HG03060 (cell line): ENCODE measurements around the gene SYNE2.
"Not testable (repeated sequence)": the region's sequence is repeated elsewhere in the genome, so short reads cannot be mapped to it uniquely, and the experiment has no call there.

Source experiments
- ATAC-seq: cut with Tn5 transposase; IDR thresholded peaks from one replicate; pipeline ENCODE4 v1.9.1; 2021; ENCODE audit warnings: low read depth, moderate number of reproducible peaks; ENCODE audit not compliant: unreplicated experiment

SYNE2 gene

DNA sequence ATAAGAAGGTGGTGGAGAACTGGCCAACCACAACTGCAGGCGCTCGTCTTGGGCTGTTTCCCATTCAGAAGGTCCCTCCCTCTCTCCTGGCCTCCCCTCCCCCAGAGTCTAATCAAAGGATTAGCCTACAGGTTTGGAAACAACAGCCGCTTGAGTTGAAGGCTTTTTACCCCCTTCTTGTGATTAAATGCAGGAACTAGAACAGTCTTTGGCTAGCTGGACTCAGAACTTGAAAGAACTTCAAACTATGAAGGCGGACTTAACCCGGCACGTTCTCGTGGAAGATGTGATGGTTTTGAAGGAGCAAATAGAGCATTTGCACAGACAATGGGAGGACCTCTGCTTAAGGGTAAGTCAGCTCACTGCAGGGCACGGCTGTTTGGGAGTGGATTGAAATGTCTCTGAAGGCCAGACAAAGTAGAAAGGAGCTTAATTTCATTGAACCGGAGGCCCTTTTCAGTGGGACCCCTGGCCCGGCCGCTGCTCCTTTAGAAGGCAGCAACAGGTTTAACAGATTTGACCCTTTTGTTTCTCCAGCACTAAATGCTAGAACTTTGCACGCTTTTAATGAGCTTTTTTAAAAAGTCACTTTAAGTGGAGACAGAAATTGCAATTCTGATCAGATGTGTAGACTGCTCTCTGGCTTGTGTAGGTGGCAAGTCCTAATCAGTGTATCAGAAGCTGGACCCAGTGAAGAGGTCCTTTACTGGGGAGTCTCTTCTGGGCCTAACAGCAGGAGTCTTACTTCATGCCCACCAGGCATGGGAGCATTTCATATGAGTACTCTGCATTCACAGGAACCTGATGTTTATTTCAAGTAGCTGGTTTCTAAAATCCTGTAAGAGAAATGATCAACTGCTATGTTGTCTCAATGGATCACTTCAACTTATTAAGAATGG is 333.7 kb downstream of the SYNE2 start:
- no peak for ATAC-seq

DNA sequence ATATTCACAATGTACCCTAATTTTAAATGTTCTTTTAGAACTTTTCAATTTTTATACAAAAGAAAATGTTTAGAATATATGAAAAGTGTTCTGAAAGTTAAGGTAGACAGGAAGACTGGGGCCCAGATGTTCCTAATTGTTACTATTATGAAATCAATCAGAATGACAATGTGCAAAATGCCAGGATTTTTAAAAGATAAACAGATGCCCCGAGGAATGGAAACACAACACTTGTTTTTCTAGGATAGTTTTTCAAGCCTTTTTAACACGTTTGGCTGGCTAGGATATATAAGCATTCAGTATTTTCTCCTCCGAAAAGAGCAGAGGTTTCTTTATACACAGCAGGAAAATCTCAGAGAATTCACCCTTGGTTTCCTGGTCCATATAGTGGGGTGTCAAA is 334.5 kb downstream of the SYNE2 start:
- ATAC-seq: no peak

DNA sequence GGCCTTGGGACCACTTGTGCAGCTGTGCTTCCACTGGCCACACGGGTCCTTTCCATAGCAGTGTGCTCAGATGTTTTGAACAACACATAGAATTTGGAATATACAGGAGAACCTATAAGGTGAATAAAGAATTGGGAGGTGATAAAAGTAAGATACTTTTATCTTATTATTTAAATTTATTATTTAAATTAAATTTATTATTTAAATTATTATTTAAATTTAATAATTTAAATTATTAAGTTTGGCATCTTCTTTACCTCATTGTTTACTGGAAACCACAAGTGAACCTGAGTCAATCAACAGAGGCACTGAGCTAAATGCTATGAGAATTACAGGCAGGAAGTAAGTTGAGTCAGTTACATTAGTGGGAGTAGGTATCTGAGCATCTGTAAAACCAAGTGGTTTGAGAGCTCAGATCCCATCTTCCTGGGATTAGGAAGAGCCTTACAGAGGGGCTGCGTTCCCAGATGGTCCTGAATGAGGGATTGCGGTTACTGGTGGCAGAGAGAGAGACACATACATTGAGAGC is 338.2 kb downstream of the SYNE2 start:
- ATAC-seq: no peak

DNA sequence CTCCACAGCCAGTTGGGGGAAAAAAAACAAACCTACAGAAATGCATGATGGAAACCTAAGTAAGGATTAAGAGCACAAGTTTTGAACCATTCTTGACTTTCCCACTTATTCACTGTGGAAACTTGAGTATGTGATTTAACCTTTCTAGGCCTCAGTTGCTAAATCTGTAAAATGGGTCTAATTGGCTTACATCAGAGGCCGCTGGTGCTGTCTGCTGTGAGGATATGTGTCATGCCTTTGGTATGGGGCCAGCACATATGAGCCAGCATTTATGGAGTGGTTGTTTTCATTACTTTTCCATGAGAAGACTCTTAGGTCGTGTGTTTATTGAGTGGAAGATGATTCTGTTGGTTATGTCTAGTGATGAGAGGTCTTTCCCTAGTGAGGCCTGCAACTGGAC is 339.0 kb downstream of the SYNE2 start:
- ATAC-seq: no peak

DNA sequence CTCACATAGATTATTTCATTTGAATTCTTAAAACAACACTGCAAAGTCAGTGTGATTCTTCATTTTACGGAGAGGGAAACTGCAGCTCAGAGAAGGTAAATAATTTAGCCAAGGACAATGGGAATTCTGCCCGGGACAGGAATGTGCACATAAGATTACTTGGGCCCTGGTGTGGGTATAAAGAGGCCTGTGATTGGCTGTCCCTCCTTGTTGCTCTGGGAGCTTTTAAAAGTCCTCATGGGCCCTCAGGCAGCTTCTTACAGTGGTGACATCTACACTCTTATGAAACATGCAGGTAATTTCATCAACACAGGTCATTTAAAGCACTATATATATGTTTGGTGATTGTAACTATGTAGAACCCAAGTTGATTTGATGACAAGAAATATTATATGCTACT is 341.0 kb downstream of the SYNE2 start:
- ATAC-seq: no peak

DNA sequence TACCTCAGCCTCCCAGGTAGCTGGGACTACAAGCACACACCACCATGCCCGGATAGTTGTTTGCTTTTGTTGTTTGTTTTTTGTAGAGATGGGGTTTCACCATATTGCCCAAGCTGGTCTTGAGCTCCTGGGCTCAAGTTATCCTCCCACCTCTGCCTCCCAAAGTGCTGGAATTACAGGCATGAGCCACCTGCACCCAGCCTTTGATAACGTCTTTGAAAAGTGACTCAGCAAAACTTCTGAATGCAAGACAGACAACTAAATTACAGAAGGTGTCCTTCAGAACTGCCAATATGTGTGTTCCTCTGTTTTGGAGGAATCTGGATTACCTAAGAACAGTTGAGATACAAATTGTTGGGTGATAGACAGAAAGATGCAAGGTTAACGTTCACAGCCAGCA is 341.6 kb downstream of the SYNE2 start:
- ATAC-seq: no peak

DNA sequence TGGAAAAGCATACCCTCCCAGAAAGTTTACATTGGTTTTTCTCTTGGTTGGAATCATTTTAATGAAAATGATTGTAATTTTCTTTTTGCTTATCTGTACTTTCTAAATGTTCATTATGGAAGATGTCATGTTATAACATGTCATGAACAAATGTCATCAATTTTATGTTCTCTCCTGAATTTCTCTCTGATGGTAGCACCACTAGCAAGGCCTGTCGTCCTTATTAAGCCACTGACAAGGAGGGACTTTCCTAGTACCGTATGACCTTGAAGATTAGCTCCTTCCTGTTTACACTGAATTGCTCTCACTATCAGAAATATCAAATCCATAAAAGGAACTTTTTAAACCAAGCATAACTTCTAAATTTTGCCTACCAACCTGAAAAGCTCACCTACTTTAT is 342.4 kb downstream of the SYNE2 start:
- no peak for ATAC-seq

DNA sequence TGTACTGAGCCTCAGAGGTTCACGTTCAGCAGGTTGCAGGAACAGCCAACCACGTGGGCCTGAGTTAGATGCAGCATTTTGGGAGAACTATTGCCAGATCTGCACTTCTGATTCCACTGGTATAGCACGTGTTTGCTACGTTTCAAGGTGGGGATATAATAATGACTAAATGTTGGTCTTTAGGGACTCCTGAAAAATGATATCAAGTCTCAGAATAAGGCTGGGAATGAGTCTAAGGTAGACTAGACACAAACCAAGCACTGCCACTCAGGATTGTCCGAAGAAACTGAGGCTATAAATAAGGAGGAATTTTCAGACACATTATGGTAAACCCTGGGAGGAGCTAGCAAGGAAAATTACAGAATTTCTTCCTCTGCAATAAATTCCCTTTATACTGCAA is 343.3 kb downstream of the SYNE2 start:
- ATAC-seq: no peak

DNA sequence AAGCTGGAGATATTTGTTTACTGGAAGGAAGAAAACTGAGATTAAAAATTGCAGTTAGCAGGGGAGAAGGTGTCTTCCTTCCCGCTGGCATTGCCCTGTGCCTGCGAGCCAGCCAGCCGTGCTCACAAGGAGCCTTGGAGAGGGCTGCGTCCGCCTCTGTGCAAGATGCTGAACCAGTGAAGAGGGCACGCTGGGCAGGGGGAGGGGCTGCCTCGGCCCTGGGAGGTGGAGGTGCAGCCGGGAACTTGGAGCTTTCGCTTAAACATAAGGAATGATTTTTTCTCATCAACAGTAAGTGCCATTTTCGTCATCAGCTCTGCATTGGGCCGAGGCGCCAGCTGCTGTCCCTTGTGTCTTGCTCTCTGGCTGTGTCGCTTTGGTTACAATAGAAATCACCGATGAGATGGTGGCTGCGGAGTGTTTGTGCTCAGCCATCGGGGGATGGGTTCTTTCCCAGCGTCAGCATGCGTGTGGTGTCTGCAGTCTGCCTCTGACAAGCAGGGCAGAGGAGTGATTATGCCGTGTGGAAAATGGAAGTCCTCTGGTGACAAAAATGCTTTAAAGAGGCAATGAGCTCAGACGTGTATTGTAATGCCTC is 344.1 kb downstream of the SYNE2 start:
- ATAC-seq: no peak

DNA sequence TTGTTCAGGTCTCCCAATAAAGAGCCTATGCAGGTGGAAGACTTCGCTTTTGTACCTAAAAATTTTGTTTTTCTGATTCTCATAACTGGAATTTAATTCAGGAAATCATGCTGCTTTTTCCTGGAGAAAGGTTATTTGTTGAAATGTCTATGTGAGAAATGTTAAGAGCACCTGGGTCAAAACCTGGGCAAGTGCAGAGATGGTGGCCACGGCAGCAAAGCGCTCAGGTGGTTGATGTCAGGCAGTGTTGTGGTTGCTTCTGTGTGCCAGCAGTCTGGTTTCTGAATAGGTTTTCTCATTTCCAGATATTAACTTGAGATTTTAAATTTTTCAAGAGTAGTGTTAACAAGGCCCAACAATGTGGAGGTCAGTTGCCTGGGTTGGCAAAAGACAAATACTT is 345.2 kb downstream of the SYNE2 start:
- ATAC-seq: no peak

DNA sequence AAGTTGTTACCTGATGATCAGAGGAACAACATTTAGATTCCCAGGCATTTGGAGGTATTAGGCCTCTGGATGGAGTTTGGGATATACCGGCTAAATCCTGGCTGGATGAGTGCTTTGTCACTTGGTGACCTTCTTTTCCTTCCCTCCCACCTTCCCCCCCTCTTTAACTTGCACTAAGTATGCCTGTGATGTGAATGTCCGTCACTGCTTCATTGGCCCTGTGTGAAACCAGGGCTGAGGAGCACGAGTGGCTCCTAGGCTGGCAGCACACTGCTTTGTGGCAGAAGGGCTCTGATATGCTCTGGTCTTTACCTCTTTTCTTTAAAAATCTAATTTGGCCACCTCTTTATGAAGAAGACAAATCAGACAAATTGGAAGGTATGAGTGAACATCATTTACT is 345.7 kb downstream of the SYNE2 start:
- no peak for ATAC-seq

DNA sequence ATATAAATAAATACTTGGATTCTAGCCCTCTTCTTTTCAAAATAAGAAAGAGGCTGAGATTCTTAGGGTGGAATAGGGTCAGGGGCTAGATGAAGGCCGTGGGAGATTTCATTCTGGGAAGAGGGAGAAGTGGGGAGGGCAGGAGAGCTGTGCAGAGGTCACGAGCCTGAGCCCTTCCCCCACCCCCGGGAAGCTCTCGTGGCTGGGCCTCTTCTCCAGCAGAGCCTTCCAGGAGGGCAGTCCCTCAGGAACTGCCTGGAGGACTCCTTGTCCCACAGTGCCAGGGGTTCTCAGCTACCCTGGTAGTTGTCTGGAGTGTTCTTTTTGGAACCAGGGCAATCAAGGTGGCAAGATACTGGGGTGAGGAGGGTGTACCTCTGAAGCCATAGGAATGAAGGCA is 347.4 kb downstream of the SYNE2 start:
- no peak for ATAC-seq

DNA sequence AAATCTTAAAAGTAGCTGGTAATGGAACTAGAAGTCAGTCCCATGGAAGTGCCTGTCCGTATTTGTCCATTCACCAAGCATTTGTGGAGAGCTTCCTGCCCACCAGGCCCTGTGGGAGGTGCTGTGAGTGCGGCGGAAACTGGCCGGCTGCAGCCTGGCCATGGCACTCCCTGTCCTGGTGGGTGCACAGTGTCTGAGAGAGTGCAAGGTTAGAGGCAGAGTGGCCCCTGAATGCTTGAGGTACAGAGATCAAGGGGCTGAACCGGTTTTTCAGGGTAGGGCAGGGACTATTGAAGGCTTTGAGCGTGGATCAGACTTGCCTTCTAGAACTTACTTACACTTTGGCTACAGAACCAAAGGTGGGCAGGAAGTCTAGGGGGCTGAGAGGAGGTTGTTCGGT is 348.5 kb downstream of the SYNE2 start:
- ATAC-seq: no peak

DNA sequence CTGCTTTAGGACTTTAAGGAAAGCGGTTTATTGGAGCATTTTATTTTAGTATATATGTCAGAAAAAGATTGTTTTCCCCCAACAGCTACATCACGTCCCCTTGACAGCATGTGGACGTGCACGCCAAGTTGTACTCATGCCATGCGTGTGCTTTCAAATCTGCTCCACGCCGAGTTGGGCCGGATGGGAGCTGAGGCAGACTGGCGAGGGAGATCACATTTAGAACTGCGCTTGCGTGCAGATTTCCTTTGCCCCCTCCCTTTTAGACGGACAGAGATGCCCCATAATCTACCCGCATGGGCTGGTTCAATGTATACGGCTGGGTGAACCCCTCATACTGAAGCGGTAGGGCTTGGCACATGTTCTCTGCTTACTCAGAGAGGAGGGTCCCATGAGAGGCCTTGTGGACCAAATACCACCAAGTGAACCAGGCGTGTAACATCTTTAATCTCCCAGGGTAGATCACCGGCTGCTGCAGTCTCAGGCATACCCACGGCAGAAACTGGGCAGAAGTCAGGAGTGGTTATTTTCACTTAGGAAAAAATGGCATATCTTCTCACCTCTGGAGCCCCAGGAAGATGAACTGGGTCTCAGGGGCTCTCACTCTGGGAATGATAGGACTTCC is 349.2 kb downstream of the SYNE2 start:
- ATAC-seq: no peak

DNA sequence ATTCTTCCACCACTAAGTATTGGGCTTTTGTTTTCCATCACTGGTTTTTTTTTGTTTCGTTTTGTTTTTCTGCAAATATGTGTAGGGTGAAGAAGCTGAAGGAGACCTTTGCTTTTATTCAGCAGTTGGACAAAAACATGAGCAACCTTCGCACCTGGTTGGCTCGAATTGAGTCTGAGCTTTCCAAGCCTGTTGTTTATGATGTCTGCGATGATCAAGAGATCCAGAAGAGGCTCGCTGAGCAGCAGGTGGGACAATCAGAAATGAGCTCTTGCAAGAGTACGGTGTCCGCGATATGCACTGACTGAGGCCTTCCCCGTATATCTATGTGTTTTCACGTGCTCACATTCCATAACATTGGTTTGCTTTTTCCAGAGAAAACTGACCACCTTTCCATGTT is 349.9 kb downstream of the SYNE2 start:
- no peak for ATAC-seq

DNA sequence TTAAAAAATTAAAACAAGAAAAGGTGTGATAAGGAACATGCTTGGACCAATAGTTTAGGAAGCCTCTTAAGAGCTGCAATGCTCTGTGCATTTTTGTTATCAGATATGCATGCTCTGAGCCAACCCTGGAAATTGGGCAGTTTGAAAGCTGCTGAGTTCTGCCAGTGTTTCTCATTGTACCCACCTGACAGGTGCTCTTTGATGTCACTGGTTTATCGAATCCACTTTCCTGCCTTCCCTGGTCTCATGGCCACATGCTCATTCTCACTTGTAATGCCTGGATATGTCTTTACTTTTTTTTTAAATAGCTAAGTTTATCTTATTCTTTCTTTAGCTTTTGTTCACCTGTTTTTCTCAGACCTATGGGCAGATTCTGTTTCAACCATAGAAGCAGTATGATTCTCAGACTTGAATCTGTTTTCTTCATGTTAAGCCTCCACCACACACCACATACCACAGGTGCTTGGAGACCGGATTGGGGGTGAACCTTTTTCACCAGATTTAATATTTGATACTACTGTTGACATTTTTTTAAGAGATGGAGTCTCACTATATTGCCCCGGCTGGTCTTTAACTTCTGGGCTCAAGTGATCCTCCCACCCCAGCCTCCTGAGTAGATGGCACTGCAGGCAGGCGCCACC is 350.7 kb downstream of the SYNE2 start:
- ATAC-seq: no peak

DNA sequence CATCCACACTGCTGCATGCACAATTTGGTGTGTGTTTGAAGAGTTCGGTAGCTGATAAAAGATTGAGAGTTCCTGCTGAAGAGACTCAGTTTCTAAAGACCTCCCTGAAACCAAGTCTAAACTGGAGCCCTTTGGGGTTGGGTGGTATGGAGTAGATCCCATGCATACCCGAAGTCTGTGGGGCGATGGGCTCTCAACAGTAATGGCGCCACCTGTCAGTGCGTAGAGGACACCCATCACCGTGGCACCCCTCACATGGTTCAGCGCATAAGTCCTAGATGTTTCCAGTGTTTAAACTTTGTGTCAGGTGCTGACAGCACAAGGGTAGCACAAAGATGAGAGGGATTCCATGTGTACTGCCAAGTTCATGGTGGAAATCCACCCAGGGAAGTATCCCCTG is 355.5 kb downstream of the SYNE2 start:
- ATAC-seq: no peak

DNA sequence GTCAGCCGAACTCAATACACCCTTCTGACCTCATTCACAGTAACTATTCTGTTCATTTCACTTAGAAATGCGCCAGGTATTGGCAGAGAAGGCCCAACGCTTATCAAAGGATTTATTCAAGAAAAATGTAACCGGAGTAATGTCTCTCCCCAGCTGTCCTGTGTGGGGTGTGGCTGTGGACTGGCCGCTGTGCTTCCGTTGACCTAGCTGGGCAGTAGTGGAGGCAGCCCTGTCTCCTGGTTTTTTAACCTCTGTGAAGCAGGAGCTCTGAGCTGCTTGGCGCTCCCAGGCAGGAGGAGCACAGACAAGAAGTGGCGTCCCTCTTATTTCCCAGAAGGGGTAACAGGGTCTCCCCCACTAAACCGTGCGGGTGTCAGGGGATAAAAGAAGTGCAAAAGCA is 356.2 kb downstream of the SYNE2 start:
- ATAC-seq: no peak

DNA sequence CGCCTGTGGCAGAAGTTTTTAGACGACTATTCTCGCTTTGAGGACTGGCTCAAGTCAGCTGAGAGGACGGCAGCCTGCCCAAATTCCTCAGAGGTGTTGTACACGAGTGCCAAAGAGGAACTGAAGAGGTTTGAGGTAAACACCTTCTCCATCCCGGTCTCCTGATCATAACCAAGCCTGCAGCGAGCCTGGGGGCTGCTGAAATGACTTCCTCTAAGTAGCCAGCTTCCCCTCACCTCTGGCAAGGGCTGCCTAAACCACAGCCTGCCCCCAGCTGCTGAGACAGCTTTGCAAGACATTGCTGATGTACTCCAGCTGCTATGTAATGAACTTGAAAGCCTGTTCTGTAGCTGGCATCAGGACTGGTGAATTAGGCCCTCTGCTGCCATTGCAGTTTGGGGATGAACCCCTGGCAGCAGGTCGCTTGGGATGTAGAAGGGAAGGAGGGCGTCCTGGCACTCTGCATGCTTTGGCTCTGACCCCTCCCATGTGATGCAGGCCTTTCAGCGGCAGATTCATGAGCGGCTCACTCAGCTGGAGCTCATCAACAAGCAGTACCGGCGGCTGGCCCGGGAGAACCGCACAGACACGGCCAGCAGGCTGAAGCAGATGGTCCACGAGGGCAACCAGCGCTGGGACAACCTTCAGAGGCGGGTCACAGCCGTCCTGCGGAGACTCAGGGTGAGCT is 356.8 kb downstream of the SYNE2 start:
- peak; percentile 85 for ATAC-seq

DNA sequence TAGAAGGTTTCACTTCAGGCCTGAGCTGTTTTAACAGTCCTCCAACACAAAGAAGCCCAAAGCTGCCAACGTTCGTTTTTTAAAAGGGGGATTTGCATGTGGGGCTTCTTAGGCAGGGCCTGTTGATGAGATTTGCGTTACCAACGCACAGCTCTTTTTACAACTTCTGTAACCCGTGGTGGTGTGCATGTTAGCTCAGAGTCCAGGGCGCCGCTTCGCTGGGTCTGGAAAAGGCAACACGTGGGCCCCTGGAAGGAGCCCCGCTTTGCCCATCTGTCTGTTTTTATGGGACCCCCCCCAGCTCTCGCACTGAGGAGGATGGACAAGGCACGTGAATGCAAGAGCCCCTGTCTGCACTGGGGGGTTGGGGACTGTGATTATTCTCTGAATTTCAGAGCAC is 357.4 kb downstream of the SYNE2 start:
- no peak for ATAC-seq

DNA sequence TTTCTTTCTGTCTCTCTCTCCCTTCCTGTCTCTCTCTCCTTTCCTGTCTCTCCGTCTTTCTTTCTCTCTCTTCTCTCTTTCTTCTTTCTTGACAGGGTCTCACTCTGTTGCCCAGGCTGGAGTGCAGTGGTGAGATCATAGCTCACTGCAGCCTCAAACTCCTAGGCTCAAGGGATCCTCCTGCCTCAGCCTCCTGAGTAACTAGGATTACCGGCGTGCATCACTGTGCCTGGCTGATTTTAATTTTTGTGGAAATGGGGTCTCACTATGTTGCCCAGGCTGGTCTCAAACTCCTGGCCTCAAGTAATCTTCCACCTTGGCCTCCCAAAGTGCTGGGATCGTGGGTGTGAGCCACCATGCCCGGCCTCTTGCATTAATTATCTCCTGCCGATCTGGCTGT is 358.1 kb downstream of the SYNE2 start:
- not testable (repeated sequence) for ATAC-seq
